H1 (cell line): ENCODE results near the gene SLC4A1.
A peak's percentile ranks its signal among the peaks of the same experiment; 100 is the strongest.

ENCODE experiments used
- CBX5 ChIP-seq: fragments of 300-800, 300-1000 bp; sonication (generic); IDR thresholded peaks from 2 replicates; pipeline ENCODE4 v1.7.1; 2016; ENCODE audit warnings: antibody characterized with exemption, low read length, low read depth
- CHD1 ChIP-seq: IDR thresholded peaks from 2 replicates; pipeline ENCODE4 v1.6.1; 2012; ENCODE audit warnings: low read depth, low read length, improper control_type of control experiment
- EZH2 ChIP-seq: fragments of 200-600 bp; sonication (generic); IDR thresholded peaks from 2 replicates; pipeline ENCODE4 v1.7.1; 2012; ENCODE audit warnings: low read depth, mild to moderate bottlenecking, moderate library complexity, low read length, inconsistent platforms; ENCODE audit not compliant: severe bottlenecking
- HDAC6 ChIP-seq: IDR thresholded peaks from one replicate; pipeline ENCODE4 v1.7.1; 2012; ENCODE audit warnings: low read depth, mild to moderate bottlenecking, inconsistent platforms, low read length, moderate library complexity
- JUN ChIP-seq: IDR thresholded peaks from 2 replicates; pipeline ENCODE4 v1.6.1; 2011; ENCODE audit warnings: low read depth, mild to moderate bottlenecking, improper control_type of control experiment, low read length
- KDM5A ChIP-seq: fragments of 200-600 bp; IDR thresholded peaks from 2 replicates; pipeline ENCODE4 v1.7.1; 2012; ENCODE audit warnings: mild to moderate bottlenecking, low read length, inconsistent platforms, mixed read lengths
- POLR2A ChIP-seq, 2 experiments: IDR thresholded peaks; 1 replicate in 1 of 2; 2 replicates in 1 of 2; pipeline ENCODE4 v1.6.1; 2011; ENCODE audit warnings: low read depth in 2 of 2, low read length in 2 of 2, mild to moderate bottlenecking in 2 of 2; ENCODE audit errors: control extremely low read depth in 1 of 2
- RAD21 ChIP-seq, 2 experiments: IDR thresholded peaks in 1 of 2; conservative IDR thresholded peaks in 1 of 2; 2 replicates each; pipeline ENCODE4 v1.6.1; 2011; ENCODE audit warnings: low read depth in 2 of 2, low read length in 2 of 2, improper control_type of control experiment in 1 of 2, inconsistent platforms in 1 of 2, mild to moderate bottlenecking in 1 of 2, moderate library complexity in 1 of 2
- SUZ12 ChIP-seq: fragments of 200-600 bp; sonication (generic); IDR thresholded peaks from 2 replicates; pipeline ENCODE4 v1.6.1; 2012; ENCODE audit warnings: mild to moderate bottlenecking, inconsistent platforms, low read length, moderate library complexity, mixed read lengths
- TF ChIP-seq, protein P1 (sequence below), 3 experiments: IDR thresholded peaks; 1 replicate in 2 of 3; 2 replicates in 1 of 3; pipeline versions ENCODE4 v1.5.1 to v1.6.1; 2011; ENCODE audit warnings: low read length in 3 of 3, mild to moderate bottlenecking in 3 of 3, inconsistent platforms in 2 of 3, low read depth in 1 of 3, moderate library complexity in 1 of 3; ENCODE audit not compliant: insufficient read depth in 1 of 3; ENCODE audit errors: control extremely low read depth in 1 of 3
- TF ChIP-seq, protein P2 (sequence below): IDR thresholded peaks from 2 replicates; pipeline ENCODE4 v1.6.1; 2012; ENCODE audit warnings: inconsistent platforms

DNA sequence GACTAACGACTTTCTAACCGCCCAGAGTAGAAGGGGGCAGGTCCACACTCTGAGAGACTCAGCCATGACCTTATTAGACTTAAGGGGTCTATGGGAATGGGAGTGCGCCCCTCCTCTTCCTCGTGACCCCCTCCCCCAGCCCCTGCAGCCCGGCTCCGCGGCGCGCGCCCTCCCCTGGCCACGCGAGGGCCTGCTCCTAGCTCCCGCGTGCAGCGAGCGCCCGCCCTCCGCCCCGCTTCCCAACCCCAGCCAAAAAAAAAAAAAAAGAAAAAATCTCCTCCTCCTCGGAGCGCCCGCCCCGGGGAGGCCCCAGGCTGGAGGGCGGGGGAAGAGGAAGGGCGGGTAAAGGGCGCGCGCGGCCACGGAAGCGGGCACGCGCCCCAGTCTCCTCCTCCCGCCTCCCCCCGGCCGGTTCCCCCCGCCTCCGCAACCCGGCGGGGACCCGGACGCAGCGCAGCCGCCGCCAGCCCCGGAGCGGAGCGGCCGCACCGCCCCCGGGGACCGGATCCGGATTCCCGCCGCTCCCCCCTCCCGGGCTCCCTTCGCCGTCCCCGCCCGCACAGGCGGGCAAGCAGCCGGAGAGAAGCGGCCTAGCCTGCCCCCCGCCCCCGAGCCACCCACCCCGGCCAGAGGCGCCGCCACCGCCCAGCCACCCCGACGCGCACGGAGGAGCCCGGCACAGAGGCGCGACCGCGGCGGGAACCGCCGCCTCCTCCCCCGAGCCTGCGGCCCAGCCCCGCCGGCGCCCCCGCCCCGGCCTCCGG lies 49.4 kb downstream of the SLC4A1 start:
- no peak for TF ChIP-seq KDM5A
- peak; percentile 16 to 38; a peak in 2 of 3 replicates for TF ChIP-seq POLR2A (IDR thresholded peaks at IDR 0.05; ENCODE audit: control extremely low read depth in 1 of 2, low read depth in 2 of 2, low read length in 2 of 2)
- TF ChIP-seq, protein P1, sequence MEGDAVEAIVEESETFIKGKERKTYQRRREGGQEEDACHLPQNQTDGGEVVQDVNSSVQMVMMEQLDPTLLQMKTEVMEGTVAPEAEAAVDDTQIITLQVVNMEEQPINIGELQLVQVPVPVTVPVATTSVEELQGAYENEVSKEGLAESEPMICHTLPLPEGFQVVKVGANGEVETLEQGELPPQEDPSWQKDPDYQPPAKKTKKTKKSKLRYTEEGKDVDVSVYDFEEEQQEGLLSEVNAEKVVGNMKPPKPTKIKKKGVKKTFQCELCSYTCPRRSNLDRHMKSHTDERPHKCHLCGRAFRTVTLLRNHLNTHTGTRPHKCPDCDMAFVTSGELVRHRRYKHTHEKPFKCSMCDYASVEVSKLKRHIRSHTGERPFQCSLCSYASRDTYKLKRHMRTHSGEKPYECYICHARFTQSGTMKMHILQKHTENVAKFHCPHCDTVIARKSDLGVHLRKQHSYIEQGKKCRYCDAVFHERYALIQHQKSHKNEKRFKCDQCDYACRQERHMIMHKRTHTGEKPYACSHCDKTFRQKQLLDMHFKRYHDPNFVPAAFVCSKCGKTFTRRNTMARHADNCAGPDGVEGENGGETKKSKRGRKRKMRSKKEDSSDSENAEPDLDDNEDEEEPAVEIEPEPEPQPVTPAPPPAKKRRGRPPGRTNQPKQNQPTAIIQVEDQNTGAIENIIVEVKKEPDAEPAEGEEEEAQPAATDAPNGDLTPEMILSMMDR (IDR thresholded peaks at IDR 0.05; ENCODE audit: control extremely low read depth in 1 of 3, insufficient read depth in 1 of 3, low read depth in 1 of 3, low read length in 3 of 3): peak; percentile 18 to 62 (median 57)
- no peak for TF ChIP-seq SUZ12
- TF ChIP-seq HDAC6: no peak
- no peak for TF ChIP-seq CHD1
- TF ChIP-seq, protein P2, sequence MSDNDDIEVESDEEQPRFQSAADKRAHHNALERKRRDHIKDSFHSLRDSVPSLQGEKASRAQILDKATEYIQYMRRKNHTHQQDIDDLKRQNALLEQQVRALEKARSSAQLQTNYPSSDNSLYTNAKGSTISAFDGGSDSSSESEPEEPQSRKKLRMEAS: peak; percentile 69
- TF ChIP-seq CBX5: no peak
- TF ChIP-seq JUN: no peak
- TF ChIP-seq EZH2: no peak
- TF ChIP-seq RAD21 (IDR thresholded peaks at IDR 0.05 in 1 of 2, conservative IDR thresholded peaks at IDR 0.05 in 1 of 2; ENCODE audit: low read depth in 2 of 2, low read length in 2 of 2): peak; percentile 8 to 39; a peak in 3 of 4 replicates
